ENCODE measurements around the gene NAA25.

NAA25 gene

DNA sequence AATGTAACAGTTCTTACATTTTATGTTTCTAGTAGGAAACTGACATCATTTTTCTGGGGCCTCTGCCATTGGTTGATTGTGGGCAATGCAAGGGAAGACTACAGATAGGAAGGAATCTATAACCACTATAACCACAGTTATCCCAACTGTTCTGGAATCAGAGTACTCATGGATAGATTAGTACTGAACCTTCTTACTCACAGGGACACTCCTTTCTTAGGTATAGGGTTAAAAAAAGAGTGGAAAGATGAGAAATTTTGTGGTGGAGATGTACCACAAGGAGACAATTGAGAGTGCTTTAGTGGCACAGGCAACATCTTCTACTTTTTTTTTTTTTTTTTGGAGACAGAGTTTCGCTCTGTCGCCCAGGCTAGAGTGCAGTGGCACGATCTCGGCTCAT lies 116.6 kb downstream of the NAA25 start:
- H3K4me3 ChIP-seq (ENCODE audit: control insufficient read depth, low read depth, low read length), result no peak overlapping the region
- DNase-seq (ENCODE audit: low read depth), result no peak
- TF ChIP-seq, protein P1, sequence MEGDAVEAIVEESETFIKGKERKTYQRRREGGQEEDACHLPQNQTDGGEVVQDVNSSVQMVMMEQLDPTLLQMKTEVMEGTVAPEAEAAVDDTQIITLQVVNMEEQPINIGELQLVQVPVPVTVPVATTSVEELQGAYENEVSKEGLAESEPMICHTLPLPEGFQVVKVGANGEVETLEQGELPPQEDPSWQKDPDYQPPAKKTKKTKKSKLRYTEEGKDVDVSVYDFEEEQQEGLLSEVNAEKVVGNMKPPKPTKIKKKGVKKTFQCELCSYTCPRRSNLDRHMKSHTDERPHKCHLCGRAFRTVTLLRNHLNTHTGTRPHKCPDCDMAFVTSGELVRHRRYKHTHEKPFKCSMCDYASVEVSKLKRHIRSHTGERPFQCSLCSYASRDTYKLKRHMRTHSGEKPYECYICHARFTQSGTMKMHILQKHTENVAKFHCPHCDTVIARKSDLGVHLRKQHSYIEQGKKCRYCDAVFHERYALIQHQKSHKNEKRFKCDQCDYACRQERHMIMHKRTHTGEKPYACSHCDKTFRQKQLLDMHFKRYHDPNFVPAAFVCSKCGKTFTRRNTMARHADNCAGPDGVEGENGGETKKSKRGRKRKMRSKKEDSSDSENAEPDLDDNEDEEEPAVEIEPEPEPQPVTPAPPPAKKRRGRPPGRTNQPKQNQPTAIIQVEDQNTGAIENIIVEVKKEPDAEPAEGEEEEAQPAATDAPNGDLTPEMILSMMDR (conservative IDR thresholded peaks at IDR 0.05; ENCODE audit: control insufficient read depth, insufficient read depth, low read depth, low read length), result no peak

DNA sequence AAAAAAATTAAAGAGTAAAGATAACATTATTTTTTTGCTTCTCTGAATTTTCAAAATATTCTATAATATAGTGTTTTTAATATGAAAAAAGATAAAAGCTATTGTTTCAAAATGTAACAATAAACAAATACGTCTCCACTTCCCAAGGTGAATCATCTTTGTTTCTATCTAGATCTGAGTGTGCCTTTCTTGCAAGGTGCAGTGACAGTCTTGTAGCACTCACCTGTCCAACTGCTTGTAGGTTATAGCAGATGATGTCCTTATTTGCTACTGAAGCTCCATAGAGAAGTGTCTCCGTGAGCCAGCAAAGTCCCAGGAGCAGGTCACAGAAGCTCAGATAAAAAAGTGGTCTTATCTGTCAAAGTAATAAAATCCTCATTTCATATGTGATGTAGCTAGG lies 117.0 kb downstream of the NAA25 start:
- no peak for DNase-seq (ENCODE audit: low read depth)
- TF ChIP-seq, protein P1 (conservative IDR thresholded peaks at IDR 0.05; ENCODE audit: control insufficient read depth, insufficient read depth, low read depth, low read length), result no peak
- no peak overlapping the region for H3K4me3 ChIP-seq (ENCODE audit: control insufficient read depth, low read depth, low read length)

DNA sequence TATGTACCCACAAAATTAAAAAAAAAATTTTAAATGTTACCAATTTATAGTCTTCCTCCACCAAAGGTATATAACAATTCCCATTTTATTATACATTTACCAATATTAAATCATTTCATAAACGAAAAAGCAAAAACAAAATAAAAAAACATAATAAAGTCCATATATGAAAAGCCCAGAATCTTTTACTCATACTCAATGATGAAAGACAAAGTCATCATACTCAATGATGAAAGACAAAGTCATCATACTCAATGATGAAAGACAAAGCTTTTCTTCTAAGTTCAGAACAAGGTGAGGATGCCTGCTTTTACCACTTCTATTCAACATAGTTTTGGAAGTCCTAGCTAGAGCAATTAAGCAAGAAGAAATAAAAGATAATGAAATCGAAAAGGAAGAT lies 123.8 kb downstream of the NAA25 start:
- DNase-seq (ENCODE audit: low read depth), result no peak
- TF ChIP-seq, protein P1 (conservative IDR thresholded peaks at IDR 0.05; ENCODE audit: control insufficient read depth, insufficient read depth, low read depth, low read length), result no peak
- H3K4me3 ChIP-seq (ENCODE audit: control insufficient read depth, low read depth, low read length), result no peak overlapping the region

- H3K4me3 ChIP-seq (ENCODE audit: control insufficient read depth, low read depth, low read length), result no peak overlapping the region
- TF ChIP-seq, protein P1 (conservative IDR thresholded peaks at IDR 0.05; ENCODE audit: control insufficient read depth, insufficient read depth, low read depth, low read length), result no peak
- no peak for DNase-seq (ENCODE audit: low read depth)
Measured at GRCh38 chr12:111981987-111982386, 126.6 kb downstream of the NAA25 start.

GRCh38 chr12:111980598-111980997 lies 128.0 kb downstream of the NAA25 start:
- no peak overlapping the region for H3K4me3 ChIP-seq (ENCODE audit: control insufficient read depth, low read depth, low read length)
- TF ChIP-seq, protein P1 (conservative IDR thresholded peaks at IDR 0.05; ENCODE audit: control insufficient read depth, insufficient read depth, low read depth, low read length), result no peak
- DNase-seq (ENCODE audit: low read depth), result no peak

DNA sequence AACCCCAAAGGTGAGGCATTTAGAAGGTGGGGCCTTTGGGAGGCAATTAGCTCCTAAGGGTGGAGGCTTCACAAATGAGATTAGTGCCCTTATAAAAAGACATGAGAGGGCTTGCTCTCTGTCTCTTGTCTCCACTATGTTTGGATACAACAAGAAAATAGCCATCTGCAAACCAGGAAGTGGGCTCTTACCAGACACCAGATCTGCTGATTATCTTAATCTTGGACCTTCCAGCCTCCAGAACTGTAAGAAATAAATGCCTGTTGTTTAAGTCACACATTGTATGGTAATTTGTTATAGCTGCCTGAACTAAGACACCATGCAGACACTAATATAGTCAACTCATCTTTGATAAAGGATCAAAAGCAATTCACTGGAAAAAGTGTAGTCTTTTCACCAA lies 130.0 kb downstream of the NAA25 start:
- H3K4me3 ChIP-seq (ENCODE audit: control insufficient read depth, low read depth, low read length), result no peak overlapping the region
- no peak for DNase-seq (ENCODE audit: low read depth)
- TF ChIP-seq, protein P1 (conservative IDR thresholded peaks at IDR 0.05; ENCODE audit: control insufficient read depth, insufficient read depth, low read depth, low read length), result no peak

GRCh38 chr12:111976860-111977259 lies 131.7 kb downstream of the NAA25 start:
- no peak for DNase-seq (ENCODE audit: low read depth)
- TF ChIP-seq, protein P1 (conservative IDR thresholded peaks at IDR 0.05; ENCODE audit: control insufficient read depth, insufficient read depth, low read depth, low read length), result no peak
- H3K4me3 ChIP-seq (ENCODE audit: control insufficient read depth, low read depth, low read length), result no peak overlapping the region

All from fibroblast of mammary gland (primary cell).